Globus pallidus (tissue), 1 donor: ENCODE results near the gene TFE3.

Source experiments
- DNase-seq: peaks from one replicate; pipeline ENCODE4 v3.0.0-alpha.2; 2015; ENCODE audit warnings: low spot score

Gene TFE3

DNA sequence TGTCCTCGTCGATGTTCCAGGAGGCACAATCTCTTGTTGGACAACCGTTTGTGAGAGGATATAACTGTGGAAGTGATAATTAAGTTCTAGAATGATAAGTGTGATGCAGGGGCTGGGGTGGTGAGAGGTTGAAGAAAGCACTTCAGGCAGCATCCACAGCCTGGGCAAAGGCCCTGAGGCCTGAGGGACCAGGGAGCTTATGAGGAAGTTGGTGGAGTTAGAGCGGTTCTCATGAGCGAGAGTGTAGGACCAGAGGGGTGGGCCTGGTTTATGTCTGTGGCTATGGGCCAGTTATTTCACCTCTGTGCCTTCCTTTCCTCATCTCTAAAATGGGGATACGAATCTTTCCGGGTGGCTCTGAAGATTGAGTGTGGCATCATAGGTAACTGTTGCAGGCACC lies 18.3 kb upstream of the TFE3 start:
- no peak for DNase-seq

DNA sequence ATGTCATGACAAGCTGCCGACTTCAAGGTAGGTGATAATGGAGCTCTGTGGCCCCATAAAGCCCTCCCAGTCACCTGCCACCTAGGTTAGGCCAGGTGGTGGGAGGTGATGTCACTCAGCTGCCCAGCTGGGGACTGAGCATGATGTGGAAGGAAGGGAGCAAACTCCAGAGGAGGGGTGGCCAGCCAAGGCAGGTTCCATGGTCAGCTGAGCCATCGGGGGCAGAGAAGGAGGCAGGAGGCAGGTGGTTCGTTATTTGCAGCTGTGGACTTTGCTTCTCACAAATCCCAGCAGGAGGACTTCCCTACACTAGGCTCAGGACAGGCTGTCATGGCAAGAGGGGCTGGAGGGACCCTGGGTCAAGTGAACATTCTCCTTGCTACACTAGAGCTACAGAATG lies 17.8 kb upstream of the TFE3 start:
- no peak for DNase-seq

DNA sequence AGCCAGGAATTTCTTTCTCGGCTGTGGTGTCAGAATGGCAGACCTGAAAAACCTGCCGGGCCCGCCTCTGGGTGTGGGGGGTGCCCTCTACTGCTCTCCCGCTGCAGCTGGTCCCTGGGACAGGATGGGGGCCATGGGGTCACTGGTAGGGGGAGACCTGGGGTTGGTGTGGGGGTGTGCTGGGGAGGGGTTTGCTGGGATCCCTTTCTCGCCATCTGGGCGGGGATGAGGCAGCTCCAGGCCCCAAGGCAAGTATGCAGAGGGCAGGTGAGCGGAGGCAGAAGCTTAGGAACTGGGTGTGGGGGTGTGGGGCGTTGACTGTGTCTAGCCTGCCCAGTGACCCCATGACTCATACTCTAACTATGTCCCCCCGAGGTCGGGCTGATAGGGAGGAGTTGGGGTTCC lies 16.5 kb upstream of the TFE3 start:
- no peak for DNase-seq

DNA sequence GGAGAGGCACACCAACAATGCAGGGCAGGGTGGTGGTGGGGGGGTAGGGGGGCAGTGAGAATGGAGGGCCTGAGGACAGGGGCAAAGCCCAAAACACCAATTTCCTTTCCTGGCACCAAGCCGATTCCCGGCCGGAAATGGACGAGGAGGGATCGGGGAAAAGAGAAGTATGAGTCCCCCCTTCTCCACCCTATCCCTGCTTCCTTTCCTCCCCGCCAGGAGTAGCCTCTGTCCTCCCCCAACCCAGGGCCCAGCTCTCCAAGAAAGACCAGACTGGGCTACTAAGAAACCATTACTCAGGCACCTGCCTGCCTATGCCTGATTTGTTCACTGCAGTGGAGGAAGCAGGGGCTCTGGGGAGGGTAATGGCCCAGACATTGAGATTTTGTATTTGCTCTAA lies 16.0 kb upstream of the TFE3 start:
- DNase-seq: no peak

DNA sequence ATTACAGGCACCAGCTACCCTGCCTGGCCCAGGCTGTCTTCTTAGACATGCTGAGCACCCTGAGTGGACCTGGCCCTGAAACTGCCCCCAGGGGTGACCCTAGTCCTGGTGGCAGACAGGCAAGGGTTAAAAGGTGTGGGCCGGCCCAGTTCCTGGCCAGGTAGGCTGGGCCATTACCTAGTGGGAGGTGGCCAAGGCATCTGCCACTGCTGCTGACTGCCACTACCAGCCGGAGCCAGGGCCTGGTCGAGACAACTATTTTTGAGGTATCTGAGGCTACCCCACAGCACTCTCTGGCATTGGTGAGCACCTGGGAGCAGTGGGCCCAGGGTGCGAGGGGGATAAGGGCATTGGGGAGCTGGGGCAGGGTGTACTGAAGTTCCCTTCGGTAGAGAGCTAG lies 15.6 kb upstream of the TFE3 start, which contains the start of gene CCDC120:
CCDC120 (plus strand) TSS at position 206 of the 400 bp plus-strand sequence. CDS start 3,043 bp downstream, outside the sequence.
- DNase-seq: no peak

DNA sequence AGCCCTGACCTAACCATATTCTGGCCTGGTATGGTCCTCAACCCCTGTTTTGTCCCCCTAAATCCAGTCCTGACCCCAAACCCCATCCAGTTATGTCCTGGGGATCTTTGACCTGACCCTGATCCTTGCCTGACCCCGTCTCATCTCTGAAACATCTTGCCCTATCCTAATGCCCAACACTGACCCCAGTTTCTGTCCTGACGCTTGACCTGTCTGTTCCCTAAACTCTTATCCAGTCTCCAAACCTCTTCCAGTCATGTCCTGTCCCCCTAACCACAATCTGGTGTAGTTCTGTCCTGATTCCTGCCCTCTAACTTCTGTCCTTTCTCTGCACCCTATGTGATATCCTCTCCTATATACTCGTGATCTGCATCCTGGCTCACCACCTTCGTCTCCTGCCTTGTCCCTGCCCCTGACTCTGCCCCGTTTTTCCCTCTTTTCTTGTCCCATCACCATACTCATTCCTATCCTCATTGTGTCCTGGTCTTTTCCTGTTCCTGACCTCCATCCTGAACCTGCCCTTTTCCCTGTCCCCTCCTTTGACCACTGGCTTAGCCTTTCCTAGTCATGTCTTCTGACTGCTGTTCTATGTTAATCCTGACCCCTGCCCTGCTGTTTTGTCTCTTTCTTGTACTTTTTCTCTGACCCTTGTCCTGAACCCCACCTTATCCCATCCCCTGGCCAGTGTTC lies 11.1 kb upstream of the TFE3 start:
- DNase-seq: no peak

DNA sequence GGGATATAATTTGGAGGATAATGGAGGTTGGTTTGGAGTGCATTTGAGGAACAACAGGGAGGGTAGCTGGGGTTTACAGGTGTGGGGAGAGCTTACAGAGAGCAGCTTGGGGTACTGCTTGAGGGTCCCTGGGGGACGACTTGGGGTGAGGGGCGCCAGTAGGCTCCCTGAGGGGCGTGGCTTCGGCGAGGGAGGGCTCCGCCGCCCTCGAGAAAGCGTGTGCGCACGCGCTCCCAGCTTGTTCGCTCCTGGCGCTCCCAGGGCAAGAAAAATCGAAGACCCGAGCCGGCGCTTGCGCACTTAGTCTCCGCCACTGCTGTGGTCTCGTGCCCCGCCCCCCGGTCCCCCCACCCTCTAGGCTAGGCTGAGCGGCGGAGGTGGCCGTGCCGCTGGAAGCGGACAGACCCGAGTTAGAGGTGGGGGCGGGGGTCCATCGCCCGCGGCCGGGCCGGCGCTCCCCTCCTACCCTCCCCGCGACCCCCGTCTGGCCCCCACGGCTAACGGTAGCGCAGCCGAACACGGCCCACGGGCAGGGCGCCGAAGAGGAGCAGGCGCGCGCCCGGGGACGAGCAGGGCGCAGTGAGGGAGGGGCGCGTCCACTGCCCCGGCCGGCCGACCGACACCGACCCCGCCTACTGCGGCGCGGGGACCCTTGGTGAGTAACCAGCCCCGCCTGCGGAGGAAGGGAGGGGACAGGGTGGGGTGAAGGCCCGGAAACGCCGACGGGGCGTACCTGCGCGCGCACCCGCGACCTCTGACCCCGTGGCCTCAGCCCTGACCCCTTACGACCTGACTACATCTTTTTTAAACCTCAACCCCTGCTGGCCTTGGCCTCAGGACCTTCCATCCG lies 10.3 kb upstream of the TFE3 start:
- DNase-seq: no peak

DNA sequence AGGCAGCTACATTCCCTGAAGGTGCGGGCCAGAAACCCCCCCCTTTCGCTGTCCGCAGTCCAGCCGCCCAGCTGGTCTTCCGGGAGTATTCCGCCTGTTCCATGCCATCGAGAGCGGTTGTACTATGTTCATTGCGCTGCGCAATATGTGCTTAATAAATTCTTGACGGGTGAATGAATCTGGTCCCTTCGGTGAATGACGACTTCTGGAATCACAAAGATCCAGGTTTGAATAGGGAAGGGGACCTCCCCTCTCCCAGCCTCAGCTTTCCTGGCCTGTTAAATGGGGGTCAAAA lies 777 bp upstream of the TFE3 start:
- DNase-seq: no peak

DNA sequence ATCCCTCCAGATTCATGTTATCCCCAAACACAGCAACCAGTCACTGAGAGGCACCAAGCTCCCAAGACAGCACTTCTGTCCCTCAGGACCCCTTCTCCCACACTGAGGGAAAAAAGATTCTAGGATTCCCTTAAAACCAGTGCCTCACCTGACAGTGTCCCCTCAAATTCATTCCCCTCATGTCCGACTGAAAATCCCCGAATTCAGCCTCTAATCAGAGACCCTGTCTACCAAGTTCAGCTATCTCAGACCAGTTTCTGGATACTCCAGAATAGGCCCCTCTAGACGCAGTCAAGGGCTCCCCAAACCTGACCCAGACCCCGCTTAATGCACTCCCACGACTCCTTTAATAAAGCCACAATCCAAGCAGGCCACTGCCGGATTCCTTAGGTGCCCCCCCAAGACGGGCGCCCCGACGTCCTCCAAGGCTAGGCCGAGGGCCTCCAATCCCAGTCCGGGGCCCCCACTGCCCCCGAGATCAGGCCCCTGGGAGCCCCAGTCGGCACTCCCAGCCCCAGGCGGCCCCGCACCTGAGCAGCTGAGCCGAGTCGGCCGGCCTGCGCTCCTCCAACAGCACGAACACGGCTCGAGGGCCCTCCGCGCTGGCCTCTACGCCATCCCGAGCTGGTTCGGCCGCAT lies 457 bp downstream of the TFE3 start:
- DNase-seq: peak; percentile 5

DNA sequence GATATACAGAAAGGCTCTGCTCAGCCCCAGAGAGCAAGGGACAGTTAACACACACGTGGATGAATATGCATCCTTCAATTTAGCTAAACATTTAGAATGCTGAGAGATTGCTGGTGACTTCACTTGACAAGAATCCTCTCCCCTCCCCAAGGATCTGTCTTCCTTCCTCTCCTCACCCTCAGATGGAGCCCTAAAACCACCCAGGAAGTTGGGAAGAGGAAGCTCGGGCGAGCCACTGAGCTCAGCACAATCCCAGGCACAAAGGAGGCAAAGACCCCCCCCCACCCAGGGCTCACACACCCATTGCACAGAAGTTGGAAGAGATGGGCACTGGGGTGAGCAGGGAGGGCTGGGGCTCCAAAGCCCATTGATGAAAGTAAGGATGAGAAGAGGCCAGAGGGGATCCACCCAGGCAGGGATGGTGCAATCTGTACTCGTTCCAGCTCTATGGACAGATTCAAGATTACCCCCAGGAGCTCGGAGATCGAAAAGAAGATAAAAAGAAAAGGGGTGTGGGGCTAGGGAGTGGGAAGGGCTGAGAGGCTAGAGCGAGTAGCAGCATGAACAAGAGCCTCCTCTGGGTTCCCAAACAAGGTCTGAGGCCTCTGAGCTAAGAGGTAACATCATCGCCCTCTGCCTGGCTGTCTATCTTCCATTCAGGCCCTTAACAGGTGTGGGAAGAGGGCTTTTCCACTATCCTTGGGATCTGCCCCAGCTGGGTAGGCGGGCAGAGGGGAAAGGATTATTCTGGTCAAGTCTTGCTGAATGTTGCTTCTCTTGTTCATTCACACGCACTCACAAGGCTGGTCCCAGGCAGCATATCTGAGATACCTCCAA lies 1.2 kb downstream of the TFE3 start:
- DNase-seq: peak; percentile 9

DNA sequence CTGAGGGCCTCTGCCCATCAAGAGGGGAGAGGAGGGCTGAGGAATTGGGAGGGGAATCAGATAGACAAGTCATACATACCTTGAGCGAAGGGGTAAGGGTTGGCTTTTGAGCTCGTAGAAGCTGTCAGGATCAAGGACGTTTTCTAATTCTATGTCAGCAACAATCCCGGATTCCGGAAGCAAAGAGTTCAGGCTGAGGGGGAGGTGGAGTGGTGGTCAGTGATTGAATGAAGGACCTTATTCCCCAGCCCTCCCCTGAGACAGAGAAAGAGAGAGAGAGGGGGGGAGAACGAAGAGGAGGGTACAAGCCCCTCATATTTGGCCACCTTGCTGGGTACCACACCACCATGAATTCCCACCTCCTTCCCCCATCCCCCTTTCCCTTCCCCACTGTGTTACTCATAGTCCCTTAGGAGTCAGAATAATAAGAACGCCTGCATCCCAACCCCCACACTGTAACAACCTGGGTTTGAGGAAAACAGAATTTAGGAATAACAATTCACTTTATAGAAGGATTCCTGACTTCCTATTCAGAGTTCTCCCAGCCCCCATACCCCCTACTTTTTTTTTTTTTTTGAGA lies 2.7 kb downstream of the TFE3 start:
- no peak for DNase-seq

DNA sequence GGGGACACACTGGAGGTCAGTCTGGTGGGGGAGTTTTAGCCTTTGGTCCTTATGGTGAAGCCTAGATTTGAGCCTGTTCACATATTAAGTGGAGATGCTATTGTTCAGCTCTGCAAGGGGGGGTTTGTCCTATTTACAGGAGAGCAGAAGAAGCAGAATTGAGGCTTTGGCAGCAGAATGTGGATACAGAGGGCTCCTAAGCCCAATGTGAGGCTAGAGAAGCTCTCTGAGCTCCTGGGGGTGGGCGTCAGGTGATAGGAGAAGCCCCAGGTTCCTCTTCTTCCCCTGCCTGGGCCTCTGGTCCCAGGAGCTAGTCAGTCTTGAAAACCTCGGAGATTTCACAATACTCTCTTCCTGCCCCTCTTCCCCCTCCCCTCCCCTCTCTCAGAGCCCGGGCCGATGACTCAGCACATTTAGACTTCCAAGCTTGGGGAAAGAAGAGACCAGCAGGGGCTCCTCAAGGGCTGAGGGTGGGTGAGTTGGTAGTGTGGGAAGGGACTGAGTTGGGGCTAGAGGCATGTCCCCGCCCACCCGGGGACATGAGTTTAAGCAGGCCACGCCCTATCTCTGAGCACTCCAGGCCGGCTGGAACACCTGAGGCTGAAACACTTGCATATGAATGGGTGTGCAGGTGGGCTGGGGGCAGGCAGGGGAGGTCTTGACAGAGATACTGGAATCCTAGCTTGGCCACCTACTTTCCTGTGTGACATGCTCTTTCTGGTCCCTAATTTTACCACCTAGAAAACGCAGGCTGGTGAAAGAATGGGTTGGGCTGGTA lies 3.4 kb downstream of the TFE3 start:
- DNase-seq: peak; percentile 50

DNA sequence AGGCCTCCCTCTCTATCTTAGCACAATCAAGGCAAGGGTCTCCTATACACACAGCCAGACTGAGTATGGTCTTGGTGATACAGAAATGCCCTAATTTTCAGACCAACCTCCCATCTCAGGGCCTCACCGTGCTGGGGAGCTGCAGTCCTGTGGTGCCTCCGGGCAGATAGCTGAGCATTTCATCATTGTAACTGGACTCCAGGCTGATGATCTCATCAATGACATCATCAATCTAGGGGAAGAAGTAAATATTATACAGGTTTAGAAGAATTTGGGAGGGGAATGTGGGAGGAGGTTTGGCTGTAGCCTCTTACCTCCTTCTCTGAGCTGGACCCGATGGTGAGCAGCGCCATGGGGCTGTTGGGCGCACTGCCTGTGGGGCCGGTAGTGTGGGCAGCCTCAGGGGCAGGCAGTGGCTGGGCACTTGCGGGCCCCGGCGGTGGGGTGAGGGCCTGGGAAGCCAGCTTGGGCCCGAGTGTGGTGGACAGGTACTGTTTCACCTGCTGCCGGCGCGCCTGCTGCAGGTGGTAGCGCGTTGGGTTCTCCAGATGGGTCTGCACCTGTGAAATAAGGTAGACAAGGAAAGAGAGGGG lies 5.2 kb downstream of the TFE3 start:
- DNase-seq: no peak

DNA sequence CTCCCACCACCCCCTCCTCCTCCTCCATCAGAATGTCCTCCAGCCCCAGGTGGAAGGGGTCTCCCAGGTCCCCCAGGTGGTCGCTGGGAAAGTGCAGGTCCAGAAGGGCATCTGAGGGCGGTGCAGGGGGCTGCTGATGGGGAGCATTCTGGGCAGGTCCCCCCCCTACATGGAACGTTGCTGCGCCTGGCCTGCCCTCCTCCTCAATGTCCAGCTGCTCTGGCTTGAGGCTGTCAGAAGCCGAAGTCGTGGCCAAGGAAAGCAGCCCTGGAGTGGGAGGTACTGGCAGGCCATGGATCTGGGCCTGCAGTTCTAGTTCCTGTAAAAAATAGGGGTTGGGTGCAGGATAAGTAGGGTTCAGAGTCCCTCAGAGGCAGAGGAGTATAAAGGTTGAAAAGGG lies 12.9 kb downstream of the TFE3 start:
- no peak for DNase-seq

DNA sequence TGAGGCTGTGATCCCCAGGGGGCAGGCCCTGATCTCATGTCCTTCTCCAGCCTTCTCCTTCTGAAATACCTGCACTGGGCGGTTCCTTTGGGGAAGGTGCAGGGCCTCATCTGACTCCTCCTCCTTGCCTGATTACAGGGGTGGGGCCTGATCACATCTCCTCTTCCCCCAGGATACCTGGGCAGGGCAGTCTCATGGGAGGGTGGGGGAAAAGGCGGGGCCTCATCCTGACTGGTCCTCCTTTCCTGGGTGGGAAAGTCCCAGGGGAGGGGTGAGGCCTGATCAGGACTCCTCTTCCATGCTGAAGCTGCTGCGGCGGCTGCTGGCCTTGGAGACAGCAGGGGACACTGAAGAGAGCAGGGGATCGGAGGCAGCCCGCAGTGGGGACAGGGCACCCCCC lies 13.3 kb downstream of the TFE3 start:
- DNase-seq: no peak

DNA sequence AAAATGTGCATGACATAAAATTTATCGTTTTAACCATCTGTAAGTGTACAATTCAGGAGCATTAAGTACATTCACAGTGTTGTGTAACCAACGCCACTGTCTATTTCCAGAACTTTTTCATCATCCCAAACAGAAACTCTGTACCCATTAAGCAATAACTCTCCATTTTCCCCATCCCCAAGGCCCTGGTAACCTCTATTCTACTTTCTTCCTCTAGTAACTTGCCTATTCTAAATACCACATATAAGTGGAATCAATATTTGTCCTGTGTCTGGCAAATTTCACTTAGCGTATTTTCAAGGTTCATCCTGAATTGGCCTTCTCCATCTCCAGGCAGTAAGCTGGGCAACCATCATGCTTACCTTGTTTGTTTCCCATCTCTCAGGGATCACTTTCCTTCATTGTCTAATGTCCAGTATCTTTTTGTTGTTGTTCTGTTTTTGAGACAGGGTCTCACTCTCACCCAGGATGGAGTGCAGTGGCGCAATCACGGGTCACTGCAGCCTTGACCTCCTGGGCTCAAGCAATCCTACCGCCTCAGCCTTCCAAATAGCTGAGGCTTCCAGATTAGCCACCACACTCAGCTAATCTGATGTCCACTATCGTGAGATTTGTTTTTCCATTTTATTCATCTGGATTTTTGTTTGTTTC lies 23.4 kb downstream of the TFE3 start:
- DNase-seq: no peak

DNA sequence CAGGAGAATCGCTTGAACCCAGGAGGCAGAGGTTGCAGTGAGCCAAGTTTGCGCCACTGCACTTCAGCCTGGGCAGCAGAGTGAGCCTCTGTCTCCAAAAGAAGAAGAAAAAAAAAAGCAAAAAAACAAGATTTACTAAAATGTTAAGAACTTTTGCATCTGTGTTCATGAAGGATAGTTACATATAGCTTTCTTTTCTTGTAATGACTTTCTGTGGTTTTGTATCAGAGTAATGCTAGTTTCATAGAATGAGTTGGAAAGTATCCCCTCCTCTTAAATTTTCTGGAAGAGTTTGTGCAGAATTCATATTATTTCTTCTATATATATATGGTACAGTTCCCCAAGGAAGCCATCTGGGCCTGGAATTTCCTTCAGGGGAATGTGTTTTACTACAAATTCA lies 24.1 kb downstream of the TFE3 start:
- no peak for DNase-seq

DNA sequence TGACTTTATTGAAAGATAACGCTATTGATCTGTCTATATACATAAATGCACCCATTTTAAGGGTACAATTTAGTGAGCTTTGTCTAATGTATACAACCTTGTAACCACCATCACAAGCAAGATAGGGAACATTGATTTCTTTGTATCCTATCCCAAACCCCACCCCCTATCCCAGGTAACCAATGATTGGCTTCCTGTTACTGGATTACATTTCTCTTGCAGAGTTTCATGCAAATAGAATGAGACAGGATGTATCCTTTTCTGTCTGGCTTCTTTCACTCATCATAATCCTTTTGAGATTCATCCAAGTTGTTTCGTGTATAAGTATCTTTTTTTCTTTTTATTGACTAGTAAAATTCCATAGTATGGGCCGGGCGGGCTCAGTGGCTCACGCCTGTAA lies 39.5 kb downstream of the TFE3 start:
- DNase-seq: no peak

DNA sequence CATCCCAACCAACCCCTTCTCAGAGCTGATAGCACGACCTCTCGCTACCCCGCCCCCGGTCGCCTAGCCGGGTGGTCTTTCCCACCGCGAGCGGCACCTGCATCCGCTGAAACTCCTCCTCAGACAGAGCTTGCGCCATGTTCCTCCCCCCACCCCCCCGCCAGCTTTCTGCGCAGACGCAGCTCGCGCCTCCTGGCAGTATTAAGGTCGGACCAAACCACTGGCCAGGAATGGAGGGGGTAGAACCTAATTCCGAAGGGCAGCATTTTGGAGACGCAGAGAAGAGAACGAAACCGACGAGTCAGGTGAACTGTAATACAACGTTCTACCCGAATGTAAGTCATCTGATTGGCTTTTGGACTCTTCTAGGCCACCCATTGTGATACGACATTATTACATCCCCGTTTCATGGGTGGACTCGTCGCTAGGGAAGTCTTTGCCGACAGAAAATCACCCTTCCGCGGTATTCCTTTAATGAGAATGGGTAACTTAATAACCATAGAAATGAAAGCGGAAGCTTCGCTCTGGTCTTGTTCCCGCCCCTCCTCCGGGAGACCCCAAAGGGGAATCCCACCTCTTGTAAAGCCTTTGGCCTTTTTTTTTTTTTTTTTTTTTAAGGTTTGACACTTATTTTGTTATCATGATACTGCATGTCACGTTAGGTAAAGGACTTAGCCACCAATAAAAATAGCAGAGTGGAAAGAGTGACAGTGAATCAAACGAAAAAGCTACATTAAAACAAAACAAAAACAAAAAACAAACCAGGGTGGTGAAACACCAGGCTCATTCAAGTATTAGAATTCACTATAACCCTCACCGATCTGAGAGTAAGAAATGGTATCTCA lies 40.8 kb downstream of the TFE3 start, which contains the start of gene GRIPAP1:
GRIPAP1 (minus strand) TSS at position 174 of the 845 bp plus-strand sequence; CDS start at position 139, 35 bp downstream.
- DNase-seq: peak; percentile 76
